ENCODE data around the gene NANOS3.

NANOS3 gene

GRCh38 chr19:13864667-13865570, 12.0 kb upstream of the NANOS3 start:
- DNase-seq = peak in 1 of 3 donors; percentile 31

DNA sequence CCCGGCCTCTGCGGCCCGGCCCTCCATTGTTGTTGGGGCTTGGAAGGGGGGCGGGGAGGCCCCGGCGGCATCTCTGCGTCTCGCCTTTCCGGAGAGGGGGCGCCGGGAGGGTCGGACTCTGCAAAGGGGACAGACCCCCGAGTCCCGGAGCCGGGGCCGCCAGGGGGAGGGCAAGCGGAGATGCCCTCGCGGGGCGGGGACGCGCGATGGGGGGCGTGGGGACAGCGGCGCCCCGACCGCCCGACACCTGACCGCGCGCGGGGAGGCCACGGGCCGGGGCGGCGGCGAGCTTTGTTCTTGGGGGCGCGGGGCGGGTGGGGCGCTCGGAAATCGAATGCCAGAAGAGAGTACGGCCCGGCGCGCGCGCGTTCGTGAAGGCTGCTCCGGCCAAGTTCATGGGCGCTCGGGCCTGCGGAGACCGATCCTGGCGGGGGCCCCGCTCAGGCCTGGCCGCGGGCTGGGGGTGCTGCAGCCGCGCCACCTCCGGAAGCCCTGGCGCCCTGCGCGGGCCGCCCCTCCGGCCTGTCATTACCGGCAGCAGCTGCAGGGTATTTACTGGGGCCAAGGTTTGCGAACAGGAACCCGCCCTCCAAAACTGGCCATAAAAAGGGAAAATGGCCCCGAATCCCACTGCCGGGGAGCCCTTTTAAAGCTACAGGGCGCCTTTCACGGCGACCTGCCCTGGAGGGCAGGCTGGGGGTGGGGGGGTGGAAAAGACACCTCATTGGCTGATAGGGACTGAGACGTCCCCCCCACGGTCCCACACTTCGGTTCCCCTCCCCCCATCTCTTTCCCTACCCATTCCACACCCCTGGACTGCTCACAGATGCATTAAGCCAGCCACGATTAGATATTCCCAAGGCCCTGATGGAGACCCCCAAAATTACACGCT, 11.1 kb upstream of the NANOS3 start:
- DNase-seq = peak in 1 of 3 donors; percentile 45

- no peak for DNase-seq
Observed at GRCh38 chr19:13866463-13867046, 10.4 kb upstream of the NANOS3 start.

DNA sequence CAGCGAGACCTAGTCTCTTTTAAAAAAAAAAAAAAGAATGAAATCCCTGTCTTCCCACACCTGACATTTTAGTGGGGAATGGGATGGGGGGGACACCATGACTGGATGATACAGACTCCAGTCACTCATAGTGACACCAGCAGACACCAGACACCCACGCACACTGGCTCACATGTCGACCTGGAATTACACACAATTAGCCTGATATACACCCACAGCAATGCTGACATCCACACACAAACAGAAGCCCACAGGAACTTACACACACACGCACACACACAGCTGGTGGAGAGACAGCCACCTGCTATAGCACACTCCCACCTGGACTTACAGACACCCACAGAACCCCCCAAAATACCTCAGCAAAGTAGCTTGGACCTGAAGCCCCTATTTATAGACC, 8.3 kb upstream of the NANOS3 start:
- DNase-seq = peak; percentile 55 to 67 (median 58)

DNA sequence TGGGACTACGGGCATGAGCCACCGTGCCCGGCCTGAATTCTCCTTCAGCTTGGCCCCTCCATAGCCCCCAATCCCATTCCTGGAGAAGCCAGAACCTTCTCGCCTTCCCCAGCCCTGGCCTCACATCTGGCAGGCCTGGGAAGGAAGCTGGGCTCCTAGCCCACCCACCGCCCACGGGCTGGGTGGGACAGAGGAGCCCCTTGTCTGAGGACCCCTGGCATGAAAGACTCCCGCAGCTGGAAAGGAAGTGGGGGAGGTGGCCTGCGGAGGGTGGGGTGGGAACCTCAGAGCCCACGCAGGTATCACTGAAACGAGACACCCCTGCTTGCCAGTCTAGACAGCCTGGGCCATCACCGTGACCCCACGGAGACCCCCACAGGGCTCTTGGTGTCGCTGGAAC, 7.7 kb upstream of the NANOS3 start:
- no peak for DNase-seq

- no peak for DNase-seq
Observed at GRCh38 chr19:13870873-13871272, 6.1 kb upstream of the NANOS3 start.

DNA sequence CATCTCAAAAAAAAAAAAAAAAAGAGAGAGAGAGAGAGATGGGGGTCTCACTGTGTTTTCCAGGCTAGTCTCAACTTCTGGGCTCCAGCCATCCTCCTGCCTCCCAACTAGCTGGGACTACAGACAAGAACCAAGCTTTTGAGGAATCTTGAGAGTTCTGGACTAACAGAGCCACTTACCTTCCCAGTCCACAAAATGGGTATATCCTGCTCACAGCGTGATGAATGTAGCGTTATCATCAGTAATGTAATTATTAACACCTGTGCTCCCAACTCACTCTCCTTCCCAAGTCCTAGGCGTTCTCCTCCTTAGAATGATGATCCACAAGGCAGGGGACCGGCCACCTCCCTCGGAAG, 4.6 kb upstream of the NANOS3 start:
- DNase-seq = no peak

DNA sequence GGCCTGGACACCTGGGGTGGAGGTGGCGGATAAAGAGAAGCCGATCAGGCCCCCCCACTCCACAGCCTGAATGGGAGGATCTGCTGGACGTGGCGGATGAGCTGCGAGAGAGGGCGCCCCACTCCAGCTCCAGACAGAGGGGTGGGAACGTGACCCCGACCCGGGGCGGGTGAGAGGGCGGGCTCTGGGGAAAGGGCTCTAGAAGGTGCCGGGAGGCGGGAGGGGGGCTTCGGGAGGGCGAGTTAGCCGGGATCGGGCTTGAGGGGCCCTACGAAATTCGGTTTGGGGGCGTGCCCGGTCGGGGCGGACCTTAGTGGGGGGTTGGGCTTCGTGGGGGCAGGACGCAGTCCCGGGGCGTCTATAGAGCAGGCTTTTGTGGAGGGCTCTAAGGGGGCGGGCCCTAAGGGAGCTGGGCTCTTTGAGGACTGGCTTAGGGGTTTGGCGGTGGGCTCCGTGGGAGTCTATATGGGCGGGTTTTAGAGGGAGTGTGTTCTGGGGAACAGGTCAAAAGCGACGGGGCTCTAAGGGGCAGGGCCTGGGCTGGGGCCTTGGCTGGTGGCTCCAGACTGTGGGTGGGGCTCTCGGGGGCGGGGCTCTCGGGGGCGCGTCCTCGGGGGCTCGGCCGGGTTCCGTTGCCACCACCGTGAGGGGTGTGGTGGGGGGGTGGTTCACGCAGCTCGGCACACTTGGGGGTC, 4.1 kb upstream of the NANOS3 start:
- DNase-seq = peak in 2 of 3 donors; percentile 28 to 52

GRCh38 chr19:13873834-13874515, 3.0 kb upstream of the NANOS3 start:
- DNase-seq = no peak

DNA sequence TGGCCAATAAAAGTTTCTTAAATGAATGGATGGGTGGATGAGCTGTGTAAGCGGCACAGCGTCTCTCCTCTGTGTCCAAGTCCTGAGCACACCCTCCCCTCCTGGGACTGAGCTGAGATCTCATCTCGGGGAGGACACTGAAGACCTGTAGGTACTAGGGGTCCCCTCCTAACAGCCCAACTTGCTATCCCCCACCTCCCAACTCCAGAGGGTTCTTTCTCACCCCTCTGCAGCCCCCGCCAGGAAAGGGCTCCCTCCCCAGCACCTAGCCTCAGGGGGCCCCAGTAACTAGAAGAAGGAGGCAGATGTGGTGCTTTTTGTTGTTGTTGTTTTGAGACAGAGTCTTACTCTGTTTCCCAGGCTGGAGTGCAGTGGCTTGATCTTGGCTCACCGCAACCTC, 1.1 kb upstream of the NANOS3 start:
- no peak for DNase-seq

- DNase-seq = no peak
Observed at GRCh38 chr19:13877303-13877702, 369 bp downstream of the NANOS3 start.

DNA sequence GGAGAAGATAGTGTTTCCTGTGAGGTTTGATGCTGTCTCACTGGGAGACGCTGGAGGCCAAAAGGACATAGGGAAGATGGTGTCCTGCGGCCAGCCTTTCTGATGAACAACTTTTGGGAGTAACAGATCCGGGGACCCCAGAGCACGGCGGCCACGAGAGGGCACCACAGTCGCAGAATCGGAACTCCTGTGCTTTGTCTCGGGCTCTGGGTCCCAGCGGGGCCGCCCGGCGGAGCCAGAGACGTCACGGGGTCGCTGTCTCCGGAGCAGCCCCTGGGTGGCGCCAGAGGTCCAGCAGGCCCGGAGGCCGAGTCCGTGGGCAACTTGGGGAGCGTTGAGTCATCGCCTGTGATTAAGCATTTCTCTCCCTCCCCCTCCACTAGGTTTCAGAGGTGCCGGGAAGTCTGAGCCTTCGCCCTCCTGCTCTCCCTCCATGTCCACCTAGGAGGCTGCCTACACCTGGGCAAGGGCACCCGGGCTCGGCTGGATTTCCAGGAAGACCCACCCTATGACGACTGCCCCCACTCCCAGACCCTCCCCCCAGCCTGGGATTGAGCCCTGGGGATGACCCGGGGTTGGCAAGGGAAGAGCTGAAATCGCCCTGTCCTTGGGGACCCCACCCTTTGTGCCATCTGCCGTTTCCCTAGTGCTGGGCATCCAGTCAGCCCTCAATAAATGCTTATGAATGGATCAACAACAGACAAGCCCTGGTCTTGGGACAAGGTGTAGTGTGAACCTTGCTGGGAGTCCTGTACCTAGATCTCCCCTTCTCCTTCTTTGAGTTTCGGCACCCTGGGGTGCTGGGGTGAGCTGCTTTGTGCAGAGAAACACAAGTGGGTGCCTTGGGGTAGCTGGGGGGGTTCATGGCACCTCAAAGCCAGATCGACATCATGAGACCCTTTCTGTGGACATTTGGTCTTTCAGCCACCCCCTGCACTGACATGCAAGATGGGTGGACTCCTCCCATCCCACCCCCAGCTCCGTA, 3.4 kb downstream of the NANOS3 start:
- peak; percentile 98 to 99 (median 99) for DNase-seq

- no peak for DNase-seq
Observed at GRCh38 chr19:13881251-13881691, 4.3 kb downstream of the NANOS3 start.

GRCh38 chr19:13881692-13882418, 4.9 kb downstream of the NANOS3 start:
- peak; percentile 71 to 79 (median 78) for DNase-seq

GRCh38 chr19:13882419-13882795, 5.5 kb downstream of the NANOS3 start:
- DNase-seq = no peak

DNA sequence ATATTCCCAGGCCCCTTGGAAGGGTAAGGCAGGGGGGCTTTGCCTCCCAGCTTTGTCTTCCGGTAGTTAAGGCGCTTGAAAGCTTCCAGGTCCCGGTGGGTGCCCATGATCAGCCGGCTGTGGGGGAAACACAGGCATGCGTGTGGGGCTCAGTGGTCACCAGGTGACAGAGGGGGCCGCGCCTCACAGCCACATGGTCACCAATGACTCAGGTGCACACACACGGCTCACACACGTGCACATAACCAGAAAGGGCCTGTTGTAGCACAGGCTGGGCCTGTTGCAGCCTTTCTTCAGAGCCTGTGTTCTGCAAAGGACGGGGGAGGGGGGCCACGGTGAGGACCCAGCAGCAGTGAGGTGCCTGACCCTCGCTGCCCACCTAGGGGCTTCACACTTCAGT, 5.9 kb downstream of the NANOS3 start:
- no peak for DNase-seq

DNA sequence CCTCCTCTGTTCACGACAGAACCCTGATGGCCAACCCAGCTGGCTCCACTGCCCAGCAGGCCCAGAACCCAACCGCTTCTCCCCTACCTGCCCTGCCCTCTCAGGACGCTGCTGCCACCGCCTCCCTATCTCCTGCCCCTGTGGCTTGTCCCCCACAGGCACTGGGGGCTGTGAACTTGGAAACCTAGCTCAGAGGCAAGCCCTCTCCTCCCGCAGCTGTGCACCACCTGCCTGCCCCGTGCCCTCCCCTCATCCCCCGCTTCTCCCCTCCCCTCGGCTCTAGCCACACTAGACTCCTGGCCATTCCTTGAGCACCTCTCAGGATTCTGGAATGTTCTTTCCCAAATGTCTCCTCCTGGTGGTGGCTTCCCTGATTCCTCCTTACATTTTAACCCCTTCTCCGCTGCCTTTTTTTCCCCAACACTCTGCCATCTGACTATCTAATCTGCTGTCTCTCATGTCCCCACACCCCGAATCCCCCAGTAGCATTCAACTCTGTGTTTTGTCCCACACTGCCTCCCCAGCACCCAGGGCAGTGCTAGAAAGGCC, 6.7 kb downstream of the NANOS3 start:
- no peak for DNase-seq

GRCh38 chr19:13884726-13885591, 8.0 kb downstream of the NANOS3 start:
- DNase-seq = no peak

Data from suppressor macrophage treated with lipopolysaccharide for 1 hour (primary cell).